Panc1 (cell line): ENCODE data around the gene RUNX1. TPM values are rescaled to one million over a fixed set of nuclear protein-coding genes. Genes with fewer than 3 reads are reported as not detected.

Source experiments
- ATAC-seq: fragments of 200-7000 bp; cut with Tn5 transposase; 2 replicates; pipeline ENCODE4 v1.9.1; 2020; ENCODE audit warnings: mild to moderate bottlenecking, moderate library complexity
- BruUV-seq: library from RNA; stranded (reverse); fragments of 400-500 nt; replicated peaks from 2 replicates; lab custom pipeline; 2021; lab: Mats Ljungman, UMichigan
- CTCF ChIA-PET: fragments of 300-600 bp; sonication (Branson Sonifier 250); formaldehyde crosslinking; loops from one replicate; lab custom pipeline; 2022; ENCODE audit warnings: antibody characterized with exemption; lab: Charles Lee
- POLR2A ChIA-PET: fragments of 300-600 bp; sonication (Branson Sonifier 250); formaldehyde crosslinking; loops from one replicate; lab custom pipeline; 2022; ENCODE audit warnings: antibody characterized with exemption; lab: Charles Lee
- DNase-seq: peaks from one replicate; pipeline ENCODE4 v3.0.0-alpha.2; 2010; ENCODE audit warnings: low read depth, low spot score
- H3K27ac ChIP-seq: 2 replicates; pipeline ENCODE4 v1.5.1; 2011; ENCODE audit warnings: mild to moderate bottlenecking, low read length, inconsistent platforms
- H3K27me3 ChIP-seq: fragments of 200-500 bp; sonication (Bioruptor generic); 2 replicates; pipeline ENCODE4 v1.6.0; 2014; ENCODE audit warnings: low read length, inconsistent platforms; ENCODE audit not compliant: control insufficient read depth, insufficient read depth
- H3K36me3 ChIP-seq: fragments of 200-500 bp; sonication (Bioruptor generic); 2 replicates; pipeline ENCODE4 v1.5.1; 2014; ENCODE audit warnings: inconsistent platforms, mild to moderate bottlenecking, low read length, moderate library complexity; ENCODE audit not compliant: control insufficient read depth, insufficient read depth
- H3K4me1 ChIP-seq: 2 replicates; pipeline ENCODE4 v1.5.1; 2011; ENCODE audit warnings: inconsistent platforms, mild to moderate bottlenecking, low read length, moderate library complexity; ENCODE audit not compliant: control insufficient read depth, insufficient read depth
- H3K4me3 ChIP-seq, 2 experiments: 2 replicates each; pipeline ENCODE4 v1.5.1; 2011 to 2012; ENCODE audit warnings: low read depth in 2 of 2, low read length in 2 of 2, mild to moderate bottlenecking in 2 of 2, inconsistent platforms in 1 of 2, moderate library complexity in 1 of 2
- H3K9me3 ChIP-seq: fragments of 200-500 bp; sonication (Bioruptor generic); 2 replicates; pipeline ENCODE4 v1.5.1; 2014; ENCODE audit warnings: low read depth, mild to moderate bottlenecking, inconsistent platforms, low read length, moderate library complexity; ENCODE audit not compliant: control insufficient read depth, insufficient read depth
- POLR2AphosphoS5 ChIP-seq: IDR thresholded peaks from 2 replicates; pipeline ENCODE4 v1.6.1; 2012; ENCODE audit warnings: mild to moderate bottlenecking, low read depth, low read length, moderate library complexity
- SIN3A ChIP-seq: IDR thresholded peaks from 2 replicates; pipeline ENCODE4 v1.6.1; 2012; ENCODE audit warnings: low read depth, mild to moderate bottlenecking, low read length, moderate library complexity, borderline replicate concordance; ENCODE audit not compliant: insufficient read depth
- TCF7L2 ChIP-seq: IDR thresholded peaks from 2 replicates; pipeline ENCODE4 v1.6.1; 2011; ENCODE audit warnings: mild to moderate bottlenecking, low read depth, low read length, inconsistent platforms
- in situ Hi-C: cut with HindIII; loops from 2 replicates; pipeline ENCODE4 v1.10.0; 2016; ENCODE audit warnings: low sequenced_read_pairs, low pct_unique_long_range_greater_than_20kb
- intact Hi-C: fragments of 100-400 bp; cut with micrococcal nuclease; formaldehyde crosslinking; loops from one replicate; pipeline ENCODE4 v1.10.0; 2022; ENCODE audit not compliant: unreplicated experiment
- total RNA-seq: library from RNA; stranded (reverse); gene quantifications from one replicate; pipeline ENCODE4 v1.2.1, GENCODE V29; 2021; ENCODE audit not compliant: unreplicated experiment
- TF ChIP-seq, protein P1 (sequence below): fragments of 450-650 bp; IDR thresholded peaks from 2 replicates; pipeline ENCODE4 v1.5.1; 2017; ENCODE audit warnings: mild to moderate bottlenecking
- TF ChIP-seq, protein P2 (sequence below), 2 experiments: IDR thresholded peaks; 2 replicates each; pipeline ENCODE4 v1.6.1; 2011 to 2012; ENCODE audit warnings: low read depth in 2 of 2, control low read depth in 1 of 2, low read length in 1 of 2, mild to moderate bottlenecking in 1 of 2, moderate library complexity in 1 of 2; ENCODE audit not compliant: insufficient read depth in 1 of 2

Gene RUNX1
- total RNA-seq, 1 experiment from 2014 or later: 22.4 TPM

DNA sequence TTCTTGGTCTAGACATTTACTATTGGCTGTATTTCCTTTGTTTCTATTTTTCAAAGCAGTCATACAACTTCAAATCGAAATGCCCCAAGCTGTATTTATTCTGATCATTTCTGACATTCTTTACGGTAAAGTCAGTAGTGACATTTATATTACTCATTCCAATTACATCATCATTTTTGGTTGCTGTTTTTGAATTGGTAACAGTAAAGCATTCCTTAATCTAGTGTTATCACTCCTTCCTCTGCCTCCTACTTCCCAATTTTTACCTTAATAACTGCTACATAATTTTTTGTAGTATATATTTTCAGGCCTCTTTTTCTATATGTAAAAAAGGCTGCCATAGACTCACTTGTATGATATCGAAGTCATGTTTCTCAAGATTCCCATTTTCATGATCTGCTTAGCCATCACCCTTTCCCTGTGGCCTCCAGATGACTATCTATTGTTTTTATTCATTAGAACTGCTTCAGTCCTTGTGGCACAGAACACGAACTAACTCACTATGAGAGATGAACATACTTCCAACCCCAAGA lies 167.2 kb downstream of the RUNX1 start:
- peak; percentile 73 for ATAC-seq

DNA sequence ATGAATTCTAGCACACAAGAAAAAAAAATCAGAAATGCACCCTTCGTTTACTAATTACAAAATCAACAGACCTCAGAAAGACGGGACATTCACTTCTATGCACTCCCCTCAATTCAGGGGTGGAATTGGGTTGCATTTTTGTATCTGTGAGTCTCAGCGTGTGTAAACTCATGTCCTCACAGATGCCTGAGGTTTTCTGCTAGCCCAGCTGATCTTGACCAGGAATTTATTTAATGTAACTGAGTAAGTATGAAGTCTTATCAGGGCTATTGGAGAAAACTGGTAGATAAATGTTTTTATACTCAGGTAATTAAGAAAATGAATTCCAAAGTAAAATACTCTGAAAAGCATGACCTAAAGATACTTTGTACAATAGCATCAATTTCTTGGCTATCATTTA lies 167.7 kb downstream of the RUNX1 start:
- H3K4me3 ChIP-seq: peak overlapping the region in 1 of 2 experiments; percentile 32; a peak in 2 of 4 replicates
- BruUV-seq: no TSS peak
- no peaks in the 10 kb centered on the region for H3K9me3 ChIP-seq
- no peaks in the 10 kb centered on the region for H3K27me3 ChIP-seq
- H3K36me3 ChIP-seq: peaks cover 6% of the 10 kb centered on the region; the same call in 1 of the 2 replicates
- in situ Hi-C loops: no loop called here
- ATAC-seq (no peak), DNase-seq (no peak)
- H3K27ac ChIP-seq: peak overlapping the region; percentile 84; the same call in 1 of the 2 replicates
- TF ChIP-seq, protein P1, sequence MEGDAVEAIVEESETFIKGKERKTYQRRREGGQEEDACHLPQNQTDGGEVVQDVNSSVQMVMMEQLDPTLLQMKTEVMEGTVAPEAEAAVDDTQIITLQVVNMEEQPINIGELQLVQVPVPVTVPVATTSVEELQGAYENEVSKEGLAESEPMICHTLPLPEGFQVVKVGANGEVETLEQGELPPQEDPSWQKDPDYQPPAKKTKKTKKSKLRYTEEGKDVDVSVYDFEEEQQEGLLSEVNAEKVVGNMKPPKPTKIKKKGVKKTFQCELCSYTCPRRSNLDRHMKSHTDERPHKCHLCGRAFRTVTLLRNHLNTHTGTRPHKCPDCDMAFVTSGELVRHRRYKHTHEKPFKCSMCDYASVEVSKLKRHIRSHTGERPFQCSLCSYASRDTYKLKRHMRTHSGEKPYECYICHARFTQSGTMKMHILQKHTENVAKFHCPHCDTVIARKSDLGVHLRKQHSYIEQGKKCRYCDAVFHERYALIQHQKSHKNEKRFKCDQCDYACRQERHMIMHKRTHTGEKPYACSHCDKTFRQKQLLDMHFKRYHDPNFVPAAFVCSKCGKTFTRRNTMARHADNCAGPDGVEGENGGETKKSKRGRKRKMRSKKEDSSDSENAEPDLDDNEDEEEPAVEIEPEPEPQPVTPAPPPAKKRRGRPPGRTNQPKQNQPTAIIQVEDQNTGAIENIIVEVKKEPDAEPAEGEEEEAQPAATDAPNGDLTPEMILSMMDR: no peak
- TF ChIP-seq TCF7L2 (no peak), POLR2AphosphoS5 (no peak), SIN3A (no peak)
- TF ChIP-seq, protein P2, sequence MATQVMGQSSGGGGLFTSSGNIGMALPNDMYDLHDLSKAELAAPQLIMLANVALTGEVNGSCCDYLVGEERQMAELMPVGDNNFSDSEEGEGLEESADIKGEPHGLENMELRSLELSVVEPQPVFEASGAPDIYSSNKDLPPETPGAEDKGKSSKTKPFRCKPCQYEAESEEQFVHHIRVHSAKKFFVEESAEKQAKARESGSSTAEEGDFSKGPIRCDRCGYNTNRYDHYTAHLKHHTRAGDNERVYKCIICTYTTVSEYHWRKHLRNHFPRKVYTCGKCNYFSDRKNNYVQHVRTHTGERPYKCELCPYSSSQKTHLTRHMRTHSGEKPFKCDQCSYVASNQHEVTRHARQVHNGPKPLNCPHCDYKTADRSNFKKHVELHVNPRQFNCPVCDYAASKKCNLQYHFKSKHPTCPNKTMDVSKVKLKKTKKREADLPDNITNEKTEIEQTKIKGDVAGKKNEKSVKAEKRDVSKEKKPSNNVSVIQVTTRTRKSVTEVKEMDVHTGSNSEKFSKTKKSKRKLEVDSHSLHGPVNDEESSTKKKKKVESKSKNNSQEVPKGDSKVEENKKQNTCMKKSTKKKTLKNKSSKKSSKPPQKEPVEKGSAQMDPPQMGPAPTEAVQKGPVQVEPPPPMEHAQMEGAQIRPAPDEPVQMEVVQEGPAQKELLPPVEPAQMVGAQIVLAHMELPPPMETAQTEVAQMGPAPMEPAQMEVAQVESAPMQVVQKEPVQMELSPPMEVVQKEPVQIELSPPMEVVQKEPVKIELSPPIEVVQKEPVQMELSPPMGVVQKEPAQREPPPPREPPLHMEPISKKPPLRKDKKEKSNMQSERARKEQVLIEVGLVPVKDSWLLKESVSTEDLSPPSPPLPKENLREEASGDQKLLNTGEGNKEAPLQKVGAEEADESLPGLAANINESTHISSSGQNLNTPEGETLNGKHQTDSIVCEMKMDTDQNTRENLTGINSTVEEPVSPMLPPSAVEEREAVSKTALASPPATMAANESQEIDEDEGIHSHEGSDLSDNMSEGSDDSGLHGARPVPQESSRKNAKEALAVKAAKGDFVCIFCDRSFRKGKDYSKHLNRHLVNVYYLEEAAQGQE (IDR thresholded peaks at IDR 0.05; ENCODE audit: insufficient read depth in 1 of 2, low read depth in 2 of 2, low read length in 1 of 2): no peak
- CTCF ChIA-PET: no interaction called here
- POLR2A ChIA-PET: no interaction called here
- intact Hi-C loops: no loop called here
- peaks cover 32% of the 10 kb centered on the region for H3K4me1 ChIP-seq

More for the DNA sequence above, 167.2 kb downstream of the RUNX1 start:
- Histone ChIP-seq H3K4me3 (peak overlapping the region; percentile 65 to 71; a peak in 2 of 4 replicates), H3K27me3 (no peaks in the 10 kb centered on the region), H3K27ac (peak overlapping the region; percentile 84), H3K4me1 (peaks cover 32% of the 10 kb centered on the region), H3K36me3 (peaks cover 6% of the 10 kb centered on the region), H3K9me3 (no peaks in the 10 kb centered on the region)
- in situ Hi-C loops (no loop called here), intact Hi-C loops (no loop called here)
- 0 out of 2 replicates have a peak, but pooled peaks have one; percentile 13 for TF ChIP-seq TCF7L2
- TF ChIP-seq, protein P2 (IDR thresholded peaks at IDR 0.05; ENCODE audit: insufficient read depth in 1 of 2, low read depth in 2 of 2, low read length in 1 of 2): no peak
- no TSS peak for BruUV-seq
- POLR2A ChIA-PET: no interaction called here
- CTCF ChIA-PET: no interaction called here
- peak; percentile 86 for DNase-seq
